Astrocyte of the spinal cord (primary cell): ENCODE measurements around the gene GDI1.

Source experiments
- DNase-seq: peaks from one replicate; pipeline ENCODE4 v3.0.0; 2011; ENCODE audit warnings: low read depth, low spot score
- H3K4me3 ChIP-seq: 2 replicates; pipeline ENCODE4 v1.5.1; 2011; ENCODE audit warnings: low read depth, mild to moderate bottlenecking, low read length, moderate library complexity
- CTCF ChIP-seq: IDR thresholded peaks from 2 replicates; pipeline ENCODE4 v1.5.1; 2012; ENCODE audit warnings: low read depth, mild to moderate bottlenecking, low read length, inconsistent platforms
- in situ Hi-C: cut with HindIII; loops from 2 replicates; pipeline ENCODE4 v1.10.0; 2017; ENCODE audit warnings: low sequenced_read_pairs

GDI1 gene

GRCh38 chrX:154481911-154482601 is 45.1 kb downstream of the GDI1 start:
- in situ Hi-C loops: no loop called here
- DNase-seq: no peak
- H3K4me3 ChIP-seq: no peak overlapping the region
- no peak for TF ChIP-seq CTCF

GRCh38 chrX:154482786-154483185 is 45.8 kb downstream of the GDI1 start:
- in situ Hi-C loops: no loop called here
- no peak overlapping the region for H3K4me3 ChIP-seq
- no peak for TF ChIP-seq CTCF
- DNase-seq: no peak

GRCh38 chrX:154483325-154483724 is 46.4 kb downstream of the GDI1 start:
- DNase-seq: no peak
- H3K4me3 ChIP-seq: no peak overlapping the region
- TF ChIP-seq CTCF: no peak
- in situ Hi-C loops: no loop called here

GRCh38 chrX:154484255-154485149 is 47.5 kb downstream of the GDI1 start:
- no peak overlapping the region for H3K4me3 ChIP-seq
- in situ Hi-C loops: no loop called here
- no peak for TF ChIP-seq CTCF
- no peak for DNase-seq

GRCh38 chrX:154485150-154486051 is 48.4 kb downstream of the GDI1 start:
- in situ Hi-C loops: no loop called here
- peak overlapping the region; percentile 46 for H3K4me3 ChIP-seq
- no peak for DNase-seq
- no peak for TF ChIP-seq CTCF

- H3K4me3 ChIP-seq: peak overlapping the region; percentile 46
- no peak for DNase-seq
- in situ Hi-C loops: no loop called here
- TF ChIP-seq CTCF: no peak
Observed at GRCh38 chrX:154486052-154486395, 49.1 kb downstream of the GDI1 start.
